Gastroesophageal sphincter (tissue), 4 donors: ENCODE results near the gene RAE1. TPM values are rescaled to one million over a fixed set of nuclear protein-coding genes. Genes with fewer than 3 reads are reported as not detected.

ENCODE experiments used
- ATAC-seq: fragments of 150-250 bp; one replicate; pipeline ENCODE4 v1.9.1; 2016; ENCODE audit warnings: mild to moderate bottlenecking, moderate library complexity
- H3K27ac ChIP-seq, 4 donors: fragments of 200-600 bp; sonication (generic) in 3 of 4; 1 replicate in 3 of 4; 2 replicates in 1 of 4; pipeline ENCODE4 v1.5.1; 2016 to 2019
- H3K27me3 ChIP-seq: fragments of 200-600 bp; sonication (generic); one replicate; pipeline ENCODE4 v1.5.1; 2019
- H3K36me3 ChIP-seq, 2 donors: fragments of 200-600 bp; sonication (generic); one replicate each; pipeline ENCODE4 v1.5.1; 2019; ENCODE audit warnings: control low read depth in 1 of 2
- H3K4me1 ChIP-seq, 3 donors: fragments of 200-600 bp; sonication (generic); 1 replicate in 2 of 3; 2 replicates in 1 of 3; pipeline ENCODE4 v1.5.1; 2016 to 2019; ENCODE audit warnings: control low read depth in 2 of 3
- H3K4me3 ChIP-seq, 2 donors: fragments of 200-600 bp; sonication (generic); one replicate each; pipeline ENCODE4 v1.5.1; 2019; ENCODE audit warnings: mild to moderate bottlenecking in 1 of 2, moderate library complexity in 1 of 2
- H3K9me3 ChIP-seq, 3 donors: fragments of 200-600 bp; sonication (generic); one replicate each; pipeline ENCODE4 v1.5.1; 2017 to 2019; ENCODE audit warnings: control low read depth in 2 of 3
- CTCF ChIP-seq, 4 experiments: fragments of 200-600 bp in 2 of 4; fragments of 450-650 bp in 2 of 4; sonication (generic) in 1 of 4; IDR thresholded peaks; one replicate each; pipeline ENCODE4 v1.5.1; 2017 to 2019; ENCODE audit warnings: antibody characterized with exemption in 4 of 4, mild to moderate bottlenecking in 2 of 4, moderate library complexity in 2 of 4
- EP300 ChIP-seq: sonication (generic); formaldehyde crosslinking; IDR thresholded peaks from one replicate; pipeline ENCODE4 v1.6.1; 2017; ENCODE audit warnings: antibody characterized with exemption, mild to moderate bottlenecking
- POLR2A ChIP-seq, 2 donors: fragments of 450-650 bp; IDR thresholded peaks; one replicate each; pipeline ENCODE4 v1.6.1; 2017; ENCODE audit warnings: antibody characterized with exemption in 2 of 2, mild to moderate bottlenecking in 2 of 2, moderate library complexity in 1 of 2
- POLR2AphosphoS5 ChIP-seq: sonication (generic); formaldehyde crosslinking; IDR thresholded peaks from one replicate; pipeline ENCODE4 v1.6.1; 2017; ENCODE audit warnings: antibody characterized with exemption
- WGBS, 2 donors: methylation state at CpG; one replicate each; pipeline ENCODE4 v1.1.5; 2018; ENCODE audit warnings: low coverage in 1 of 2; 5-methylcytosine and 5-hydroxymethylcytosine counted together
- total RNA-seq, 4 donors: library from RNA; depleted of rRNA; stranded (reverse); fragments of >200 nt; gene quantifications; one replicate each; pipeline ENCODE4 v1.1.0, GENCODE V29; 2016

RAE1 gene
- total RNA-seq, 4 donors from 2014 or later: 16.5 to 30.4 (median 25.1) TPM

- no peaks in the 10 kb centered on the region for H3K9me3 ChIP-seq
- WGBS, 2 donors: 51 to 57% methylated on average over 8 of the region's 8 CpGs
- peaks cover 0 to 13% (median 0%) of the 10 kb centered on the region in 3 donors for H3K4me1 ChIP-seq
- H3K36me3 ChIP-seq: no peaks in the 10 kb centered on the region
- TF ChIP-seq EP300: no peak
- TF ChIP-seq CTCF (IDR thresholded peaks at IDR 0.05): no peak
- no peak for TF ChIP-seq POLR2AphosphoS5
- peaks cover 43% of the 10 kb centered on the region for H3K27me3 ChIP-seq
- no peak overlapping the region for H3K27ac ChIP-seq
- peak; percentile 50 for ATAC-seq
- no peak overlapping the region for H3K4me3 ChIP-seq
Observed at GRCh38 chr20:57330998-57331397, 20.1 kb upstream of the RAE1 start.

GRCh38 chr20:57332105-57333089 is 18.7 kb upstream of the RAE1 start:
- WGBS, 2 donors: 20 to 43% methylated on average over 1 of the region's 1 CpG

GRCh38 chr20:57335392-57335791 is 15.7 kb upstream of the RAE1 start:
- Histone ChIP-seq H3K4me1 (peaks cover 0 to 13% (median 0%) of the 10 kb centered on the region in 3 donors), H3K9me3 (no peaks in the 10 kb centered on the region), H3K36me3 (no peaks in the 10 kb centered on the region), H3K27ac (no peak overlapping the region), H3K27me3 (peaks cover 69% of the 10 kb centered on the region), H3K4me3 (no peak overlapping the region)
- 75 to 84% methylated on average over 2 of the region's 2 CpGs for WGBS, 2 donors
- no peak for ATAC-seq
- TF ChIP-seq POLR2AphosphoS5: no peak
- TF ChIP-seq EP300: no peak
- no peak for TF ChIP-seq CTCF (IDR thresholded peaks at IDR 0.05)
- TF ChIP-seq POLR2A (IDR thresholded peaks at IDR 0.05): no peak

More at GRCh38 chr20:57332105-57333089, 18.7 kb upstream of the RAE1 start:
- Histone ChIP-seq H3K4me1 (peaks cover 0 to 13% (median 0%) of the 10 kb centered on the region in 3 donors), H3K27me3 (peaks cover 57% of the 10 kb centered on the region), H3K9me3 (no peaks in the 10 kb centered on the region), H3K4me3 (no peak overlapping the region), H3K36me3 (no peaks in the 10 kb centered on the region), H3K27ac (no peak overlapping the region)
- TF ChIP-seq EP300 (no peak), POLR2AphosphoS5 (no peak), CTCF (IDR thresholded peaks at IDR 0.05) (no peak), POLR2A (IDR thresholded peaks at IDR 0.05) (no peak)
- ATAC-seq: no peak

GRCh38 chr20:57341663-57342062 is 9.4 kb upstream of the RAE1 start:
- WGBS, 2 donors: 67% methylated on average over 1 to 2 of the region's 2 CpGs
- H3K36me3 ChIP-seq: no peaks in the 10 kb centered on the region
- H3K27ac ChIP-seq: no peak overlapping the region
- H3K4me3 ChIP-seq: no peak overlapping the region
- H3K9me3 ChIP-seq: no peaks in the 10 kb centered on the region
- TF ChIP-seq CTCF (IDR thresholded peaks at IDR 0.05): no peak
- TF ChIP-seq POLR2A (IDR thresholded peaks at IDR 0.05): no peak
- TF ChIP-seq EP300: no peak
- no peak for TF ChIP-seq POLR2AphosphoS5
- H3K4me1 ChIP-seq: no peaks in the 10 kb centered on the region
- no peak for ATAC-seq
- H3K27me3 ChIP-seq: peaks cover 37% of the 10 kb centered on the region

GRCh38 chr20:57342829-57343228 is 8.2 kb upstream of the RAE1 start:
- peaks cover 34% of the 10 kb centered on the region for H3K27me3 ChIP-seq
- no peak for TF ChIP-seq POLR2A (IDR thresholded peaks at IDR 0.05)
- TF ChIP-seq EP300: no peak
- TF ChIP-seq POLR2AphosphoS5: no peak
- TF ChIP-seq CTCF (IDR thresholded peaks at IDR 0.05): no peak
- H3K27ac ChIP-seq: no peak overlapping the region
- H3K36me3 ChIP-seq: no peaks in the 10 kb centered on the region
- no peaks in the 10 kb centered on the region for H3K4me1 ChIP-seq
- no peak overlapping the region for H3K4me3 ChIP-seq
- ATAC-seq: no peak
- 47 to 64% methylated on average over 2 of the region's 2 CpGs for WGBS, 2 donors
- no peaks in the 10 kb centered on the region for H3K9me3 ChIP-seq
